Neural cell (in vitro differentiated cells): ENCODE data around the gene FBXO34. TPM values are rescaled to one million over a fixed set of nuclear protein-coding genes. Genes with fewer than 3 reads are reported as not detected.

Experiments used
- H2AFZ ChIP-seq: fragments of 200-600, 300-800 bp; sonication (generic), shearing (Covaris generic); 2 replicates; pipeline ENCODE4 v1.6.0; 2014; ENCODE audit warnings: low read depth, mild to moderate bottlenecking, antibody characterized with exemption, low read length, moderate library complexity
- H3F3A ChIP-seq: fragments of 200-600 bp; shearing (Covaris generic); 2 replicates; pipeline ENCODE4 v1.6.1; 2016; ENCODE audit warnings: mild to moderate bottlenecking, moderate library complexity, mixed read lengths, antibody characterized with exemption, low read length; ENCODE audit not compliant: insufficient read depth, poor library complexity, severe bottlenecking
- H3K27ac ChIP-seq: fragments of 200-600, 300-800 bp; sonication (generic), shearing (Covaris generic); 2 replicates; pipeline ENCODE4 v1.5.1; 2014; ENCODE audit warnings: mild to moderate bottlenecking, low read length, moderate library complexity
- H3K27me3 ChIP-seq: fragments of 300-800, 200-600 bp; sonication (generic), shearing (Covaris generic); 2 replicates; pipeline ENCODE4 v1.6.0; 2014; ENCODE audit warnings: mild to moderate bottlenecking, low read depth, low read length, moderate library complexity; ENCODE audit not compliant: insufficient read depth
- H3K36me3 ChIP-seq: fragments of 300-800, 200-600 bp; sonication (generic), shearing (Covaris generic); 2 replicates; pipeline ENCODE4 v1.5.1; 2014; ENCODE audit warnings: mild to moderate bottlenecking, antibody characterized with exemption, low read length, moderate library complexity; ENCODE audit not compliant: insufficient read depth
- H3K4me2 ChIP-seq: fragments of 300-800, 200-600 bp; sonication (generic), shearing (Covaris generic); 2 replicates; pipeline ENCODE4 v1.6.0; 2014; ENCODE audit warnings: mild to moderate bottlenecking, low read length
- H3K4me3 ChIP-seq: fragments of 300-800, 200-600 bp; sonication (generic), shearing (Covaris generic); 2 replicates; pipeline ENCODE4 v1.5.1; 2014; ENCODE audit warnings: mild to moderate bottlenecking, low read length, moderate library complexity
- H3K79me2 ChIP-seq: fragments of 200-600 bp; shearing (Covaris generic); replicated peaks from 2 replicates; pipeline ENCODE4 v1.6.0; 2014; ENCODE audit warnings: mild to moderate bottlenecking, low read length, moderate library complexity; ENCODE audit not compliant: insufficient read depth
- H3K9ac ChIP-seq: fragments of 300-800, 200-600 bp; sonication (generic), shearing (Covaris generic); 2 replicates; pipeline ENCODE4 v1.6.1; 2016; ENCODE audit warnings: mild to moderate bottlenecking, low read length, mixed read lengths
- H3K9me2 ChIP-seq: fragments of 200-600 bp; shearing (Covaris generic); 2 replicates; pipeline ENCODE4 v1.6.1; 2016; ENCODE audit warnings: mild to moderate bottlenecking, low read length, mixed read lengths; ENCODE audit not compliant: insufficient read depth
- H3K9me3 ChIP-seq: fragments of 200-600, 300-800 bp; sonication (generic), shearing (Covaris generic); 2 replicates; pipeline ENCODE4 v1.6.1; 2016; ENCODE audit warnings: mild to moderate bottlenecking, mixed run types, low read length, moderate library complexity, mixed read lengths
- H4K20me1 ChIP-seq: fragments of 200-600 bp; shearing (Covaris generic); 2 replicates; pipeline ENCODE4 v1.6.1; 2016; ENCODE audit warnings: mild to moderate bottlenecking, mixed run types; ENCODE audit not compliant: insufficient read depth
- EP300 ChIP-seq: fragments of 450-650 bp; conservative IDR thresholded peaks from 2 replicates; pipeline ENCODE4 v1.6.1; 2014; ENCODE audit warnings: antibody characterized with exemption, mild to moderate bottlenecking, moderate library complexity; ENCODE audit not compliant: poor library complexity, severe bottlenecking
- MXI1 ChIP-seq: fragments of 450-650 bp; conservative IDR thresholded peaks from 2 replicates; pipeline ENCODE4 v1.6.1; 2014; ENCODE audit warnings: antibody characterized with exemption, mild to moderate bottlenecking; ENCODE audit not compliant: poor library complexity, severe bottlenecking
- POLR2AphosphoS5 ChIP-seq: IDR thresholded peaks from 2 replicates; pipeline ENCODE4 v1.6.1; 2012
- RAD21 ChIP-seq: fragments of 450-650 bp; conservative IDR thresholded peaks from 2 replicates; pipeline ENCODE4 v1.6.1; 2014; ENCODE audit warnings: antibody characterized with exemption, mild to moderate bottlenecking, moderate library complexity
- SMC3 ChIP-seq: fragments of 450-650 bp; conservative IDR thresholded peaks from 2 replicates; pipeline ENCODE4 v1.6.1; 2014; ENCODE audit warnings: antibody characterized with exemption, mild to moderate bottlenecking, moderate library complexity; ENCODE audit not compliant: poor library complexity
- TAF1 ChIP-seq: IDR thresholded peaks from 2 replicates; pipeline ENCODE4 v1.6.1; 2012; ENCODE audit warnings: low read depth
- polyA plus RNA-seq: library from polyadenylated mRNA; depleted of rRNA; stranded (reverse); fragments of >200 nt; gene quantifications from 2 replicates; pipeline ENCODE4 v1.2.3, GENCODE V29; 2014
- TF ChIP-seq, protein P1 (sequence below): IDR thresholded peaks from 2 replicates; pipeline ENCODE4 v1.6.1; 2012; ENCODE audit warnings: borderline replicate concordance
- TF ChIP-seq, protein P2 (sequence below): fragments of 450-650 bp; IDR thresholded peaks from 2 replicates; pipeline ENCODE4 v1.5.1; 2014; ENCODE audit warnings: antibody characterized with exemption, mild to moderate bottlenecking, moderate library complexity; ENCODE audit not compliant: poor library complexity, severe bottlenecking

Gene FBXO34
- polyA plus RNA-seq, 1 donor from 2014 or later, result 34.2 TPM

DNA sequence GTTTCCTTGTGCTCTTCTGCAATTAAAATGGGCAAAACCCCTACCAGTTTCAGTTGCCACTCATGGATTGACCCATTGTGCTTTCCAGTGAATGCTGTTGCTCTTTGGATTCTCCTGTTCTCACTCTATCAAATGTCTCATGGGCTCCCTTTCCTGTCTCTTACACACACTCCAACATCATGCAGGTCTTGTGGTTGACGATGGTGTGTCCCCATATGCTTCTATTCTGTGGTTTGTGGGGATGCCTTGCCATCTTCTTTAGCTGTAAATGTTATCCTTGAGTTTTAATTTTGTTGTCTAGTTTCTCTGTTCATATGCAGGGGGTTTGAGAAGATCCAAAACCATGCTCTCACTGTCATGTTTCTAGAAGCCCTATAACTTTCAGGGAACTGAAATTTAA is 31.9 kb upstream of the FBXO34 start:
- H3K4me3 ChIP-seq, result no peak overlapping the region
- no peak for TF ChIP-seq TAF1
- TF ChIP-seq SMC3, result no peak
- TF ChIP-seq, protein P1, sequence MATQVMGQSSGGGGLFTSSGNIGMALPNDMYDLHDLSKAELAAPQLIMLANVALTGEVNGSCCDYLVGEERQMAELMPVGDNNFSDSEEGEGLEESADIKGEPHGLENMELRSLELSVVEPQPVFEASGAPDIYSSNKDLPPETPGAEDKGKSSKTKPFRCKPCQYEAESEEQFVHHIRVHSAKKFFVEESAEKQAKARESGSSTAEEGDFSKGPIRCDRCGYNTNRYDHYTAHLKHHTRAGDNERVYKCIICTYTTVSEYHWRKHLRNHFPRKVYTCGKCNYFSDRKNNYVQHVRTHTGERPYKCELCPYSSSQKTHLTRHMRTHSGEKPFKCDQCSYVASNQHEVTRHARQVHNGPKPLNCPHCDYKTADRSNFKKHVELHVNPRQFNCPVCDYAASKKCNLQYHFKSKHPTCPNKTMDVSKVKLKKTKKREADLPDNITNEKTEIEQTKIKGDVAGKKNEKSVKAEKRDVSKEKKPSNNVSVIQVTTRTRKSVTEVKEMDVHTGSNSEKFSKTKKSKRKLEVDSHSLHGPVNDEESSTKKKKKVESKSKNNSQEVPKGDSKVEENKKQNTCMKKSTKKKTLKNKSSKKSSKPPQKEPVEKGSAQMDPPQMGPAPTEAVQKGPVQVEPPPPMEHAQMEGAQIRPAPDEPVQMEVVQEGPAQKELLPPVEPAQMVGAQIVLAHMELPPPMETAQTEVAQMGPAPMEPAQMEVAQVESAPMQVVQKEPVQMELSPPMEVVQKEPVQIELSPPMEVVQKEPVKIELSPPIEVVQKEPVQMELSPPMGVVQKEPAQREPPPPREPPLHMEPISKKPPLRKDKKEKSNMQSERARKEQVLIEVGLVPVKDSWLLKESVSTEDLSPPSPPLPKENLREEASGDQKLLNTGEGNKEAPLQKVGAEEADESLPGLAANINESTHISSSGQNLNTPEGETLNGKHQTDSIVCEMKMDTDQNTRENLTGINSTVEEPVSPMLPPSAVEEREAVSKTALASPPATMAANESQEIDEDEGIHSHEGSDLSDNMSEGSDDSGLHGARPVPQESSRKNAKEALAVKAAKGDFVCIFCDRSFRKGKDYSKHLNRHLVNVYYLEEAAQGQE, result no peak
- TF ChIP-seq, protein P2, sequence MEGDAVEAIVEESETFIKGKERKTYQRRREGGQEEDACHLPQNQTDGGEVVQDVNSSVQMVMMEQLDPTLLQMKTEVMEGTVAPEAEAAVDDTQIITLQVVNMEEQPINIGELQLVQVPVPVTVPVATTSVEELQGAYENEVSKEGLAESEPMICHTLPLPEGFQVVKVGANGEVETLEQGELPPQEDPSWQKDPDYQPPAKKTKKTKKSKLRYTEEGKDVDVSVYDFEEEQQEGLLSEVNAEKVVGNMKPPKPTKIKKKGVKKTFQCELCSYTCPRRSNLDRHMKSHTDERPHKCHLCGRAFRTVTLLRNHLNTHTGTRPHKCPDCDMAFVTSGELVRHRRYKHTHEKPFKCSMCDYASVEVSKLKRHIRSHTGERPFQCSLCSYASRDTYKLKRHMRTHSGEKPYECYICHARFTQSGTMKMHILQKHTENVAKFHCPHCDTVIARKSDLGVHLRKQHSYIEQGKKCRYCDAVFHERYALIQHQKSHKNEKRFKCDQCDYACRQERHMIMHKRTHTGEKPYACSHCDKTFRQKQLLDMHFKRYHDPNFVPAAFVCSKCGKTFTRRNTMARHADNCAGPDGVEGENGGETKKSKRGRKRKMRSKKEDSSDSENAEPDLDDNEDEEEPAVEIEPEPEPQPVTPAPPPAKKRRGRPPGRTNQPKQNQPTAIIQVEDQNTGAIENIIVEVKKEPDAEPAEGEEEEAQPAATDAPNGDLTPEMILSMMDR, result no peak
- no peak for TF ChIP-seq MXI1
- TF ChIP-seq EP300, result no peak
- no peak for TF ChIP-seq RAD21
- TF ChIP-seq POLR2AphosphoS5, result no peak
- H3K27ac ChIP-seq, result no peak overlapping the region

GRCh38 chr14:55240526-55241178 is 30.6 kb upstream of the FBXO34 start:
- H3K4me2 ChIP-seq, result no peak overlapping the region
- no peaks in the 10 kb centered on the region for H3K79me2 ChIP-seq
- H3K4me3 ChIP-seq, result no peak overlapping the region
- H3K9me2 ChIP-seq, result no peaks in the 10 kb centered on the region
- H3K36me3 ChIP-seq, result no peaks in the 10 kb centered on the region
- no peak overlapping the region for H3K9ac ChIP-seq
- no peaks in the 10 kb centered on the region for H3F3A ChIP-seq
- no peak overlapping the region for H3K27ac ChIP-seq
- no peaks in the 10 kb centered on the region for H3K9me3 ChIP-seq
- no peaks in the 10 kb centered on the region for H4K20me1 ChIP-seq
- H3K27me3 ChIP-seq, result no peaks in the 10 kb centered on the region
- no peak for TF ChIP-seq TAF1
- TF ChIP-seq, protein P2, result no peak
- no peak for TF ChIP-seq EP300
- TF ChIP-seq SMC3, result no peak
- no peak overlapping the region for H2AFZ ChIP-seq

More for the DNA sequence above, 31.9 kb upstream of the FBXO34 start:
- H3K79me2 ChIP-seq, result no peaks in the 10 kb centered on the region
- H3F3A ChIP-seq, result no peaks in the 10 kb centered on the region
- H2AFZ ChIP-seq, result no peak overlapping the region
- no peaks in the 10 kb centered on the region for H3K9me3 ChIP-seq
- no peak overlapping the region for H3K9ac ChIP-seq
- H4K20me1 ChIP-seq, result no peaks in the 10 kb centered on the region
- H3K9me2 ChIP-seq, result no peaks in the 10 kb centered on the region
- no peak overlapping the region for H3K4me2 ChIP-seq
- H3K27me3 ChIP-seq, result no peaks in the 10 kb centered on the region
- H3K36me3 ChIP-seq, result no peaks in the 10 kb centered on the region
